ENCODE results near the gene ANGPTL7.
"Not testable (repeated sequence)": the region's sequence is repeated elsewhere in the genome, so short reads cannot be mapped to it uniquely, and the experiment has no call there.

Gene ANGPTL7

GRCh38 chr1:11169202-11169601, 20.0 kb upstream of the ANGPTL7 start:
- DNase-seq (ENCODE audit: low read depth) = no peak

GRCh38 chr1:11170102-11170501, 19.1 kb upstream of the ANGPTL7 start:
- no peak for DNase-seq (ENCODE audit: low read depth)

GRCh38 chr1:11174261-11174942, 14.8 kb upstream of the ANGPTL7 start:
- no peak for DNase-seq (ENCODE audit: low read depth)

- DNase-seq (ENCODE audit: low read depth) = no peak
Observed at GRCh38 chr1:11175461-11175860, 13.7 kb upstream of the ANGPTL7 start.

GRCh38 chr1:11176081-11176706, 13.0 kb upstream of the ANGPTL7 start:
- DNase-seq (ENCODE audit: low read depth) = no peak

- DNase-seq (ENCODE audit: low read depth) = no peak
Observed at GRCh38 chr1:11178021-11179015, 10.8 kb upstream of the ANGPTL7 start.

GRCh38 chr1:11179125-11179524, 10.0 kb upstream of the ANGPTL7 start:
- DNase-seq (ENCODE audit: low read depth) = no peak

- not testable (repeated sequence) for DNase-seq (ENCODE audit: low read depth)
Observed at GRCh38 chr1:11179749-11180148, 9.4 kb upstream of the ANGPTL7 start.

- DNase-seq (ENCODE audit: low read depth) = no peak
Observed at GRCh38 chr1:11180342-11180744, 8.8 kb upstream of the ANGPTL7 start.

- DNase-seq (ENCODE audit: low read depth) = no peak
Observed at GRCh38 chr1:11182884-11183283, 6.3 kb upstream of the ANGPTL7 start.

- no peak for DNase-seq (ENCODE audit: low read depth)
Observed at GRCh38 chr1:11184973-11185372, 4.2 kb upstream of the ANGPTL7 start.

- DNase-seq (ENCODE audit: low read depth) = no peak
Observed at GRCh38 chr1:11187000-11187399, 2.2 kb upstream of the ANGPTL7 start.

- no peak for DNase-seq (ENCODE audit: low read depth)
Observed at GRCh38 chr1:11187494-11187893, 1.7 kb upstream of the ANGPTL7 start.

- DNase-seq (ENCODE audit: low read depth) = no peak
Observed at GRCh38 chr1:11187931-11188330, 1.2 kb upstream of the ANGPTL7 start.

GRCh38 chr1:11188381-11188780, 774 bp upstream of the ANGPTL7 start:
- DNase-seq (ENCODE audit: low read depth) = no peak

GRCh38 chr1:11193376-11193775, 4.2 kb downstream of the ANGPTL7 start:
- DNase-seq (ENCODE audit: low read depth) = no peak

GRCh38 chr1:11194407-11195176, 5.4 kb downstream of the ANGPTL7 start:
- DNase-seq (ENCODE audit: low read depth) = no peak

GRCh38 chr1:11196945-11197344, 7.8 kb downstream of the ANGPTL7 start:
- no peak for DNase-seq (ENCODE audit: low read depth)

GRCh38 chr1:11197359-11197758, 8.2 kb downstream of the ANGPTL7 start:
- DNase-seq (ENCODE audit: low read depth) = no peak

GRCh38 chr1:11198257-11198656, 9.1 kb downstream of the ANGPTL7 start:
- no peak for DNase-seq (ENCODE audit: low read depth)

- no peak for DNase-seq (ENCODE audit: low read depth)
Observed at GRCh38 chr1:11198851-11199594, 9.9 kb downstream of the ANGPTL7 start.
